Loucy (cell line): ENCODE results near the gene GEMIN7.

Experiments used
- H2AFZ ChIP-seq: fragments of 200-600 bp; sonication (generic); 2 replicates; pipeline ENCODE4 v1.6.0; 2016; ENCODE audit warnings: antibody characterized with exemption, mild to moderate bottlenecking, low read length, moderate library complexity
- H3F3A ChIP-seq: fragments of 200-600 bp; 2 replicates; pipeline ENCODE4 v1.6.0; 2016; ENCODE audit warnings: antibody characterized with exemption, low read depth, mild to moderate bottlenecking
- H3K27me3 ChIP-seq: fragments of 200-600 bp; sonication (generic); 2 replicates; pipeline ENCODE4 v1.6.1; 2014; ENCODE audit warnings: low read length, mild to moderate bottlenecking; ENCODE audit not compliant: insufficient read depth, poor library complexity, severe bottlenecking
- H3K36me3 ChIP-seq: fragments of 200-600 bp; sonication (generic); 2 replicates; pipeline ENCODE4 v1.6.1; 2016; ENCODE audit warnings: low read length; ENCODE audit not compliant: insufficient read depth
- H3K4me1 ChIP-seq: fragments of 200-600 bp; sonication (generic); 2 replicates; pipeline ENCODE4 v1.5.1; 2014; ENCODE audit warnings: low read length, mild to moderate bottlenecking; ENCODE audit not compliant: insufficient read depth, poor library complexity, severe bottlenecking
- H3K4me2 ChIP-seq: fragments of 200-600 bp; sonication (generic); 2 replicates; pipeline ENCODE4 v1.6.0; 2014; ENCODE audit warnings: antibody characterized with exemption, low read length, low read depth, mild to moderate bottlenecking; ENCODE audit not compliant: poor library complexity, severe bottlenecking
- H3K4me3 ChIP-seq: fragments of 200-600 bp; sonication (generic); 2 replicates; pipeline ENCODE4 v1.5.1; 2014; ENCODE audit warnings: low read length, mild to moderate bottlenecking, mixed read lengths; ENCODE audit not compliant: poor library complexity, severe bottlenecking
- H3K79me2 ChIP-seq: fragments of 200-600 bp; sonication (generic); 2 replicates; pipeline ENCODE4 v1.6.1; 2014; ENCODE audit warnings: low read length; ENCODE audit not compliant: insufficient read depth
- H3K9ac ChIP-seq: fragments of 200-600 bp; sonication (generic); 2 replicates; pipeline ENCODE4 v1.6.0; 2014; ENCODE audit warnings: mild to moderate bottlenecking, low read depth, low read length, moderate library complexity; ENCODE audit not compliant: poor library complexity, severe bottlenecking
- H3K9me2 ChIP-seq: fragments of 200-600 bp; sonication (generic); replicated peaks from 2 replicates; pipeline ENCODE4 v1.6.1; 2016; ENCODE audit warnings: low read depth, low read length, mixed read lengths
- H3K9me3 ChIP-seq: fragments of 200-600 bp; sonication (generic); 2 replicates; pipeline ENCODE4 v1.6.1; 2014; ENCODE audit warnings: mild to moderate bottlenecking, antibody characterized with exemption, low read length, low read depth; ENCODE audit not compliant: insufficient read depth
- H4K20me1 ChIP-seq: fragments of 200-600 bp; sonication (generic); 2 replicates; pipeline ENCODE4 v1.6.0; 2014; ENCODE audit warnings: antibody characterized with exemption, low read length, mild to moderate bottlenecking; ENCODE audit not compliant: insufficient read depth, poor library complexity, severe bottlenecking
- EZH2phosphoT487 ChIP-seq: fragments of 200-600 bp; IDR thresholded peaks from 2 replicates; pipeline ENCODE4 v1.6.1; 2018; ENCODE audit warnings: antibody characterized with exemption, mild to moderate bottlenecking, moderate library complexity, borderline replicate concordance
- TF ChIP-seq, protein P1 (sequence below): fragments of 200-600 bp; sonication (generic); conservative IDR thresholded peaks from 2 replicates; pipeline ENCODE4 v1.5.1; 2014; ENCODE audit warnings: mild to moderate bottlenecking, antibody characterized with exemption, low read length

Gene GEMIN7

DNA sequence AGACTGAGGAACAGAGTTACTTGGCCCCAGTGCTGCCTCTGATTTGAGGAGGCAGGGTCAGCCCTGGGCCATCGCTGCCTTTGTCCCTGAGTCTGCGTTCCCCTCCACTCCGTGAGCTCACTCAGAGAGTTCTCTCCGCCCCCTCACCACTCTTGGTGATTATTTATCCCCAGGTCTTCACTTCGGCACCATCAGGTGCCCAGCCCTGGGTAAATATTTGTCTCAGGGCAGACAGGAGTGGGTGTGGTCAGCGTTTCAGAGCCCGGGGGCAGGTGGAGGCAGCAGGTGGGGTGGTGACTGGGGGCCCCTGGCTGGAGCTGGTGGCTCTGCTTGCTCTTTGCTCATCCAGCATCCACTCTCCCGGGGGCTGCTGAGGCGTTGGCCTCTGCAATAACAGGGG lies 34.6 kb downstream of the GEMIN7 start:
- Histone ChIP-seq H3K4me3 (no peak overlapping the region), H3K4me1 (peaks cover 23% of the 10 kb centered on the region), H2AFZ (no peak overlapping the region), H4K20me1 (peaks cover 23% of the 10 kb centered on the region), H3K4me2 (no peak overlapping the region), H3K9ac (no peak overlapping the region), H3F3A (no peaks in the 10 kb centered on the region), H3K9me3 (no peaks in the 10 kb centered on the region), H3K79me2 (peaks cover 86% of the 10 kb centered on the region), H3K27me3 (no peaks in the 10 kb centered on the region), H3K36me3 (peaks cover 17% of the 10 kb centered on the region; the same call in 1 of the 2 replicates), H3K9me2 (no peaks in the 10 kb centered on the region)
- no peak for TF ChIP-seq EZH2phosphoT487
- TF ChIP-seq, protein P1, sequence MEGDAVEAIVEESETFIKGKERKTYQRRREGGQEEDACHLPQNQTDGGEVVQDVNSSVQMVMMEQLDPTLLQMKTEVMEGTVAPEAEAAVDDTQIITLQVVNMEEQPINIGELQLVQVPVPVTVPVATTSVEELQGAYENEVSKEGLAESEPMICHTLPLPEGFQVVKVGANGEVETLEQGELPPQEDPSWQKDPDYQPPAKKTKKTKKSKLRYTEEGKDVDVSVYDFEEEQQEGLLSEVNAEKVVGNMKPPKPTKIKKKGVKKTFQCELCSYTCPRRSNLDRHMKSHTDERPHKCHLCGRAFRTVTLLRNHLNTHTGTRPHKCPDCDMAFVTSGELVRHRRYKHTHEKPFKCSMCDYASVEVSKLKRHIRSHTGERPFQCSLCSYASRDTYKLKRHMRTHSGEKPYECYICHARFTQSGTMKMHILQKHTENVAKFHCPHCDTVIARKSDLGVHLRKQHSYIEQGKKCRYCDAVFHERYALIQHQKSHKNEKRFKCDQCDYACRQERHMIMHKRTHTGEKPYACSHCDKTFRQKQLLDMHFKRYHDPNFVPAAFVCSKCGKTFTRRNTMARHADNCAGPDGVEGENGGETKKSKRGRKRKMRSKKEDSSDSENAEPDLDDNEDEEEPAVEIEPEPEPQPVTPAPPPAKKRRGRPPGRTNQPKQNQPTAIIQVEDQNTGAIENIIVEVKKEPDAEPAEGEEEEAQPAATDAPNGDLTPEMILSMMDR, result no peak

DNA sequence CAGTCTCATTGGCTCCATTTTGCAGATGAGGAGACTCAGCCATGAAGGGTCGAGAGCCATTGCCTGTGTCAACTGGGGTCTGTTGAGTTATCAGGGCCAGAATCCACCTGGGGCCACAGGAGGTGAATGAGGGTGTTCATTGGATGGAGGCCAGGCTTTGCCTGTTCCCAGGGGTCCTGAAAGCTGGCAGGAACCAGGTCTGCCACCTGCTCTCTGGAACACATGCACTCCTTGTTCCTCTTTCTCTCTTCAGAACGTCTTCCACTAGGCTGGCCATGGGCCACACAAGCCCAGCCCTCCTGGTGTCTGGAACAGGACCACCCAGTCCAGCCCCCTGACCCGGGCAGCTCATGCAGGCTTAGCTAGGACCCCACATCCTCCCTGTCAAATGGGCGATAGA lies 35.1 kb downstream of the GEMIN7 start:
- Histone ChIP-seq H3K9me2 (no peaks in the 10 kb centered on the region), H3K4me2 (no peak overlapping the region), H3K4me1 (peaks cover 25% of the 10 kb centered on the region), H3F3A (no peaks in the 10 kb centered on the region), H3K9me3 (no peaks in the 10 kb centered on the region), H4K20me1 (peaks cover 25% of the 10 kb centered on the region), H3K9ac (no peak overlapping the region), H2AFZ (no peak overlapping the region), H3K27me3 (no peaks in the 10 kb centered on the region), H3K36me3 (peaks cover 13% of the 10 kb centered on the region; the same call in 1 of the 2 replicates), H3K79me2 (peaks cover 84% of the 10 kb centered on the region), H3K4me3 (no peak overlapping the region)
- TF ChIP-seq, protein P1, result no peak
- TF ChIP-seq EZH2phosphoT487, result no peak

DNA sequence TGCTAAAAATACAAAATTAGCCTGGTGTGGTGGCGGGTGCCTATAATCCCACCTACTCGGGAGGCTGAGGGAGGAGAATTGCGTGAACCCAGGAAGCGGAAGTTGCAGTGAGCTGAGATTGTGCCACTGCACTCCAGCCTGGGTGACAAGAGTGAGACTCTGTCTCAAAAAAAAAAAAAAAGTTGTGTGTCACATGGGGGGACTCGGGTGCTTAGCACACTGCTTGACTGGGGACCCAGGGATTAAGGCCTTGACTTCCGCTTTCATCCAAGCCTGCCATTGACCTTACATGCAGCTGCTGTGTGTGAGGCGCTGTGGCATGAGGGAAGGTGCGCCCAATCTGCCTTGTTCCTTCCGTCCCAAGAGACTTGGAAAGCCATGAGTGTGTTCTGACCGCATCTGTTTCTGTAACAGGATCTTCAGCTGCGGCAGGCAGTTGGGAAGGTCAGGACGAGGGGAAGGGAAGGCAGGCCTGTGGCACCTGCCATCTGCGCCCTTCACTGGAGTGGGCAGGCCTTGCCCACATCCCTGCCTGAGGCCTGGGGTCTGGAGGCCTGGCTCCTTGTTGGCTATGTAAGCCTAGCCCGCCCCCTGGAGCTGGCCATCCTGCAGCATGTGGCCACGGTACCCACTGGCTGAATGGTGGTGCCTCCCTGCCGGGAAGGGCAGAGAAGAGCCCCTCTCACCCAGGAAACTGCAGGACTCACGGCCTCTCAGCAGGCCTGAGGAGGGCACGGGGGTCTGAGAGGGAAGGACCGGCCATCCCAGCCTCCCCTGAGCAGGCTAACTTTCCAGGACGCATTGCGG lies 37.0 kb downstream of the GEMIN7 start:
- no peak for TF ChIP-seq EZH2phosphoT487
- TF ChIP-seq, protein P1, result no peak

More for the DNA sequence above, 37.0 kb downstream of the GEMIN7 start:
- Histone ChIP-seq H3K9me2 (no peaks in the 10 kb centered on the region), H3K79me2 (peaks cover 79% of the 10 kb centered on the region), H2AFZ (no peak overlapping the region), H3K4me3 (no peak overlapping the region), H3K27me3 (no peaks in the 10 kb centered on the region), H3K4me2 (no peak overlapping the region), H4K20me1 (peaks cover 26% of the 10 kb centered on the region), H3K9ac (peak overlapping the region; percentile 8), H3F3A (no peaks in the 10 kb centered on the region), H3K9me3 (no peaks in the 10 kb centered on the region), H3K4me1 (peaks cover 25% of the 10 kb centered on the region), H3K36me3 (peaks cover 7% of the 10 kb centered on the region; the same call in 1 of the 2 replicates)
